Measurements from ENCODE around the gene ZNHIT2.
"Not testable (repeated sequence)": the region's sequence is repeated elsewhere in the genome, so short reads cannot be mapped to it uniquely, and the experiment has no call there.

The ZNHIT2 gene

DNA sequence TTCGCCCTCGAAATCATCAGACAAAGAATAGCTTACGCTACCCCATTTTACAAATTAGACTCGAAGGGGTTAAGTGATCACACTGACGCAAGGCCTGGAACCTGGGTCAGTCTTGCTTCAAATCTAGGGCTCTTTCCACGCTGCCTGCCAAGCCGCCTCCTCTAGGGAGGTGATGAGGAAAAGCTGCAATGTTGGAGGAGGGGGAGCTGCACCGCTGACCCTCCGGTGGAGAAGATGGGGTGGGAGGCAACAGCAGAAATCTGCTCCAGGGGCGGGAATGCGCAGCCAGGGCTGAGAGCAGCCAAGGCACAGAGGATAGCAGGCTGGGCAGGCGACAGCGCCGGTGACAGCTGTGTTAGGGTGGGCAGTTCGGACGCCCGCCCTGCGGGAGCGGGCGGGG is 16.2 kb upstream of the ZNHIT2 start:
- no peak for DNase-seq

DNA sequence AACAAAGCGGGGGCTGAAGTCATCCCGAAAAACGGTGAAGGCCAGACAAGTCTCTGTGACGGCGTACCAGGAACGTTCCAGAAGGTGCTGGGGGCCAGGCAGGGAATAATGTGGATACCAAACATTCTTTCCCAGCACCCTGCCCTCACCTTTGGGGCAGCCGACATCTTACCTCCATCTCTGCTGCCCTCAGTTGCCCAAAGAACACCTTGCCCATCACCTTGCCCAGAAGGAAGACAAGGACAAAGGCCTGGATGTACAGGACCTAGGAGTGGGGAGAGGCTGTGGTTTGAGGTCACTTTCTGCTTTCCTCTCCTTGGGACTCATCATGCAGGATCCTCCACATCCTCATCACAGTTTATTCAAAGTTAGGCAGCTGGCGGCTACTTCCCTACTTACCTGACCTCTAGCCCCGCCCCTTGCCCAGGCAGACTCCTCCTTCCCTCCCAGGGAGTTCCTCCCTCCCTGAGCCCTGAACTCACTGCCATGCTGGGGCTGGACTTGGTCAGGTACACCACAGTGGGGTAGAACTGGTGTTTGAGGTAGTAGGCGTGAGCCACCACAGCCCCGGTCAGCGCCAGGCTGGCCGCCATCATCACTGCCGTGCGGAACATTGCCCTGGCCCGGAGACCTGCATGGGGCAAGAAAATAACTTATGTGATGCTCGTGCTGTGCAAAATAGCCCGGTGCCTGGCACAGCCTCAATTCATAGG is 15.6 kb upstream of the ZNHIT2 start:
- peak; percentile 57 for DNase-seq

DNA sequence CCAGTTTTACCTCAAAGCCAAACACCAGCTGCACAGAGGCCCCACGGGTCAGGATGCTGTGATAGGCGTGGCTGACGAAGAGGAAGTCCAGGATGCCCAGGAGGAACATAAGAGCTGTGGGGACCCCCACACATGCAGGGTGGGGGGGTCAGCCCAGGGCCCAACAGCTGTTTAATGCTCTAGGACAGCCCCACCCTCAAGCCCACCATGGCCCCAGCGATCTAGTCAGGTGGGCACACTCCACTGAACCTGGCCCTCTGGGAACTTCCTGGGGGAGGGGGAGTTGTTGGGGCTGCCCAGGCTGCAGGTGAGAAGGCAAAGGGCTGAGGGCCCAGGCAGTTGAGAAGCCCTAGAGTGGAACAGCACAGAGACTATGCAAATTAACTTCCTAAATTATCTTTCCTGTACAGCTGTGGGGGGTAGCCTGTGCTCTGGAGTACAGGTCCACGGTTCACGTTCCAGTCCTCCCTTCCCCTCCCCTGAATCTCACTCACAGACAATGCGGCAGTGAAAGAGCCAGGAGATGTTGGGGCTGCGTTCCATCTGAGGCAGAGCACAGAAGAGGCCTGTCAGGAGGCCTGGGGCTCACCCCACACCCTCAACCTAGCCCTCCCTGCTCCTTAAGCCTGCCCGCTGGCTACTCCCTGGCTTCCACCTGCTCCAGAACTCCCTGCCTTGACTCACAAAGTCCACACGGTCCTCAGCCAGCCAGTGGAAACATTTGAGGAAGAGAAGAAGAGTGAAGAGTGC is 14.9 kb upstream of the ZNHIT2 start:
- DNase-seq: no peak

DNA sequence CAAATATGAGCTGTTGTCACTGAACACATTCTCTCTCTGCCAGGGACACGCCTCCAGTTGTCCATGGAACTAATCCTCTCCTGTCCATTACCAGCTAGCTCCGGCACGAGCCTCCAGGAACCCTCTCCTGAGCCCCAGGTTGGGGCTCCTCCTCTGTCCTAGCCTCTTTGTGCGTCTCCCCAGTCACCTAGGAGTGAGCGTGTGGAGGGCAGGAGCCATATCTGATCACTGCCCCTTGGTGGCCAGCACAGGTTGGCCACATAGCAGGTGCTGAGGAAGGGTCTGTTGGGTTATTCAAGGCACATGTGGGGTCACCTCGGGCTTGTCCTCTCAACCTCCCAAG is 14.4 kb upstream of the ZNHIT2 start:
- no peak for DNase-seq

DNA sequence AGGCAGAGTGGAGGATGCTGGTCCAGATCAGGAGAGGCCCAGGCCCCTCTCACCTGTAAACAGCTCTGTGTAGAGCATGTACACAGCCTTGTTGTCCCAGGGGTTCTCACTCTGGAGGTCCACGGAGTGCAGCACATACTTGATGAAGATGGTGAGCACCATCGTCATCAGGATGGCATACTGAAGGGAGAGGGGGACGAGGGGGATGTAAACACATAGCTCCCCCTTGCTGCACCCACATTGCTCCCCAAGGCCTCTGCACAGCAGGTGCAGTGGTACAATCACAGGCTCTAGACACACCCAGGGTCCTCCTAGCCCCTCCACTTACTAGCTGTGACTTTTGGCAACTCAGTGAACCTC is 13.9 kb upstream of the ZNHIT2 start:
- DNase-seq: no peak

DNA sequence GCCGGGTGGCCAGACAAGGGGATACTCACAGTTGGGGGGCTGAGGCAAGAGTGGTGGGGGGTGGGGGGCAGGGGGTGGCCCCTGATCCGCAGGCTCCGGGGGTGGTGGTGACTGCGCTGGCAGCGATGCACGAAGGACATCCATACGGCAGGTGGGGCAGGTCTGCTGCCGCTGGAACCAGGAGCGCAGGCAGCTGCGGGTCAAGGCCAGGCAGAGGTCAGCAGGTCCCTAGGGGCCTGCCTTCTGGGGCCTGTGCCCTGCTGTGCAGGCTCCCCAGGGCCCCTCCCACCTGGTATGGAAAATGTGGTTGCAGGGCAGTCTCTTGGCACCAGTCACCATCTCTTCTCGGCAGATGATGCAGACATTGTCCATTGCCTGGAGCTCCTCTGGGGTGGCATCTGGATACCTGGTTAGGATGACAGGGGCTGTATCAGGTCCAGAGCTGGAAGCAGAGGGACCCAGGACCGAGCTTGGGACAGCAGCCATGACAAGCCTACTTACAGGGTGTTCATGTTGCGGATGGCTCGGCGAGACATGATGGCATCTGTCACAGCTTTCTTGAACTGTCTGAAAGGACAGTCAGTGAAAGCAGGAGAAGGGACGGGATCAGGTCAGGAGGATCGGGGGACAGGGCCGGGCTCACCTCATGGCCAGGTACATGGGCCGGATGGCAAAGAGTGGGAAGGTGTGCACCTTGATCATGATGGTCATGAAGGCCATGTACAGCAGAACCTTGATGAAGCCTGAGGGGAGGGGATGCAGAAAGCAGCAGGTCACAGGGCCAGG is 13.3 kb upstream of the ZNHIT2 start:
- no peak for DNase-seq

DNA sequence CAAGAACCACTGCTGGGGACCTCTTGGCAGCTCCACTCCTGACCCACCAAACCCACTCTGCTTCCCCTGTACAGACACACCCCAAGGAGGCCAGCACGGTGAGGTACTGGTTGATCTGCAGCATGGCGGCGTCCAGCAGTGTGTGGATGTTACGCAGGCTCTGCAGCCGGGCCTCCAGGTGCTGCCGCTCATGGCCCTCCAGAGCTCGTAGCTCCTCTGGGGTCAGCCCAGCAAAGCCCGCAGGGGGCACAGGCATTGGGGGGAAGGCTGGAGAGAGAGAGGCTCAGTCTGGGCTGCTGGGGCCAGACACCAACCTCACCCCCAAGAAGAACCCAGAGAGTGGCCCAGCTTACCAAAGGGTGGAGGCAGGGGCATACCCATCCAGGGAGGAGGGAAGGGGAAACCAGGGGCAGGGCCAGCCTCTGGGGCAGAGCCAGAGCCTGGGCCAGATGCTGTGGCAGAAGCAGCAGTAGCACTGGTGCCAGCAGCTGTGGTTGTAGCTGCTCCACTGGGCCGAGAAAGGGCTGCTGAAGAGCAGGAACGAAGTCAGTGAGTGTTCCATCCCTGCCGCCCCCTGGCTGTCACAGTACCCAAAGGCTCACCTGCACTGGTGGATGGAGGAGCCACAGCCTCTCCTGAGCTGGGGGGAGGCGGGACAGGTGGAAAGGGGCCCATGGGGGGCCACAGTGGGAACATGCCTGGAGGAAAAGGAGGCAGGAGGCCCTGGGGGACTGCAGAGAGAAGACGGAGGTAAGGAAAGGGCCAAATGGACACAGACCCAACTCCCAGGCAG is 12.3 kb upstream of the ZNHIT2 start:
- DNase-seq: no peak

DNA sequence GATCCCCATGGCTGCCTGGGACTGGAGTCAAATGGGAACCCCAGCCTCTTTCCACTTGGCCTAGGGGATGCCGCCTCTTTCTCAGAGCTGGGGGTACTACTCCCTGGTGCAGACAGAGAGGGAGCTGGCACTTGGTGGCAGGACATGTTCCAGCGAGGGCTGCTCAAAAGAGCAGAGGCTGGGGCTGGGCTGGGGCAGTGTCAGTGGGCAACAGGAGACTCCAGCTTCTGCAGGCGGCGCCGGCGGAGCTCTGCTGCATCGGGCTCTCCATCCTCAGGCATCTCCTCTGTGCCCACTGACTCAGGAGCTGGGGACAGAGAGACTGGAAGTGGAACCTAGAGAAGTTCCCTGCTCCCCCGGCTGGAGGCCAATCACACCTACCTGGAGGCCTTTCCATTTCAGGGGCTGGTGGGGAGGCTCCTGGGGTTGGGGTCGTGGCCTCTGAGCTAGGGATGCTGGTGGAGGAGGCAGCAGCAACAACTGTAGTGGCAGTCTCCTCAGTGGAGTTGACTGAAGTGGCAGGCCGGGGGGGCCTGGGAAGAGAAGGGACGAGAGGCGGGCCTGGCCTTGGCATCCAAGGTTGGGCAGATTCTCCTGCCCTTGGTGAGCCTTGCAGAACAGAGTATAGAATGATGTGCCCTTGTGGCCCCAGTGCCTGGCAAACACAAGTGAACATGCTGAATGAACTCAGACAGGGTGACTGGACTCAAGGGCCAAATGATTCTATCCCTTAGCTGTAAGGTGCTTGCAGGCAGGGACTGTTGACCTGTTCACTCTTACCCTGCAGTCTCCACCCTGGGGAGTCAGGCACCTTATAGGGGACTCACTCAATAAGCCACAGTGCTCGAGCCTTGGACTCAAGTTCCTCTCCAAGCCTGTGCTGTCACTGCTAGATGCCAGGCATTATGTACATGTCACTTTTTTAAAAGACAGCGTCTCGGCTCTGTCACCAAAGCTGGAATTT is 11.0 kb upstream of the ZNHIT2 start:
- DNase-seq: no peak

DNA sequence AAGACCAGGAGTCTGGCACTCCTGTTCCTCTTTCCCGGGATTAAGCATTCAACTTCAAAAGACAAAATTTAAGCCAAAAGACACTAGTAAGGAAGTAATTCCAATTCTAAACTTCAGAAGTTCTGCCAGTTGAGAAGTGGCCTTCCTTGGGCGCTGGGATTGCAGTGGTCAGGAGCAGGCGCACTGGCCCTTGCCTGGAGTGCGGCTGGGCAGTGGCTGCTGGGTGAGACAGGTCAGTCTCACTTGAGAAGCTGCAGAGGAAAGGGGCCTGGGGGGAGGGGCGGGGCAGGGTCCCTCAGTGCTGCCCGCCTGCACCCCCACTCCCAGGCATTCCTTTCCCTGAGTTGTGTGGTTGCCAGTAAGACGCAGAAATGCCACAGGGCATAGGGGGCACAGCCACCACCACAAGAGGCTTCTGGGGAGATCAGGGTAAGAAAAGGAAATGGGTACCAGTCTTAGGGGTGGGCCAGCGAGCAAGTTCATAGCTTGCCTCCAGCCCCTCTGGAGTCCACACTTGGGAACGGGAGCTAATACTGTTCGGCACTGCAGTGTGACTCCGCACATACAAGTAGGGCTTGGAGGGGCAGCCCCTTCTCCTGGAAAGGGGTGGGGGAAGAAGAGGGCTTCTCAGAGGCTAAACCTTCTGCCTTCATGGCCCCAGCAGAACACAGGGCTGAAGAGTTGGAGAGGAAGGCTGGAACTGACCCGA is 10.1 kb upstream of the ZNHIT2 start:
- no peak for DNase-seq

DNA sequence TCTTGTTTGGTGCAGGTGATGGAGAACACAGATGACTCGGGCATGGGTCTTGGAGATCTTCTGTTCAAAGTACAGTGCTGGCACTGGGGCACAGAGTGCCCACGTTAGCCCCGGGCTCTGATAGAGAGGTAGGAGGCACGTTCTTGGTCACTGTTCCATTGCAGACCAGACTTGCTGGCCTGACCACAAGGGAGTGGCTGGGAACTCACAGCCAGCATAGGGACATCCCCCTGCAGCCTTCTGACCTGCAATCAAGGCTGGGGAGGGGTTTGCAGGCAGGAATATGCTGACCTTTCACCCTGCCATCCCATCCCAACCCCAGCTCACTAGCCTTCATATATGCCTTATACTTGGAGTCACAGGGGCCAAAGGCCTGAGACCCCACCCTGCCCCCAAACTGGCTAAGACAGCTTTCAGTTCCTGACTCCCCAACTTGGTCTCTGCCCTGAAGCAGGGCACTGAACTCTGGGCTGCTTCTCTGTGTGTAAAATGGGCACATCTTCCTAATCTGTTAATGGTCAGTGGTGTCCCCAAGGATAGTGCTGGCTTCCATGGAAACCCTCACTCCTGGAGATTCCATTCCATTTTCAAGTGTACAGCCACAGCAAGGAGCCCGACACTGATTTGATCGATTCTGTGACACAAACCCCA is 9.2 kb upstream of the ZNHIT2 start:
- no peak for DNase-seq

DNA sequence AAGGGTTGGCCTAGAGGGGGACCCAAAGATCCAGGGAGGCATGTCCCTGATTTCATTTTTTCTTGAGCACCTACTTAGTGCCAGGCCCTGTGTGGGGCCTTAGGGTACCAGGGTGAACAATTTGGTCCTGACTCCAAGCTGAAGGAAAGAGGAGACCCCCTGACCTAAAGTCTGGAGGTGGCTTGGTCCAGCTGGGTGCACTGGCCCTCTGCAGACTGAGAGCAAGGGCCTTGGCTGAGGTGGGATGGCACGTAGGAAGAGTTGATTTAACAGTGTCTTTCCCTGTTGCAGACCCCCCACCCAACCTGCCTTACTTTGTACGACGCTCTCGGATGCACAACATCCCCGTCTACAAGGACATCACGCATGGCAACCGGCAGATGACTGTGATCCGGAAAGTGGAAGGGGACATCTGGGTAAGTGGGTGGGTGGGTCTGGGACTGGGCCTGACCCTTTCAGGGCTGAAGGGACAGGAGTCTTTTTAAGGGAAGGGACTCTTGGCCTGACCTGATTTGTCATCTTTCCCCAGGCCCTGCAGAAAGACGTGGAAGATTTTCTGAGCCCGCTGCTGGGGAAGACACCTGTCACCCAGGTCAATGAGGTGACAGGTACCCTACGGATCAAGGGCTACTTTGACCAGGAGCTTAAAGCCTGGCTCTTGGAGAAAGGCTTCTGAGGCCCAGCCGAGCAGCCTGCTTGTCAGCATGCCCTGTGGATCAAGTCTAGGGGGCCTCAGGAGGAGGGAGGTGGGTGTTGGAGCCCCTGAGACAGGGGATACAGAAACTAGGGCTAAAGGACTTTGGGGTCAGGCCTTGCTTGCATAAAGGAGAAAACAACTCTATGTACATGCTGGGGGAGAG is 7.9 kb upstream of the ZNHIT2 start:
- DNase-seq: no peak

DNA sequence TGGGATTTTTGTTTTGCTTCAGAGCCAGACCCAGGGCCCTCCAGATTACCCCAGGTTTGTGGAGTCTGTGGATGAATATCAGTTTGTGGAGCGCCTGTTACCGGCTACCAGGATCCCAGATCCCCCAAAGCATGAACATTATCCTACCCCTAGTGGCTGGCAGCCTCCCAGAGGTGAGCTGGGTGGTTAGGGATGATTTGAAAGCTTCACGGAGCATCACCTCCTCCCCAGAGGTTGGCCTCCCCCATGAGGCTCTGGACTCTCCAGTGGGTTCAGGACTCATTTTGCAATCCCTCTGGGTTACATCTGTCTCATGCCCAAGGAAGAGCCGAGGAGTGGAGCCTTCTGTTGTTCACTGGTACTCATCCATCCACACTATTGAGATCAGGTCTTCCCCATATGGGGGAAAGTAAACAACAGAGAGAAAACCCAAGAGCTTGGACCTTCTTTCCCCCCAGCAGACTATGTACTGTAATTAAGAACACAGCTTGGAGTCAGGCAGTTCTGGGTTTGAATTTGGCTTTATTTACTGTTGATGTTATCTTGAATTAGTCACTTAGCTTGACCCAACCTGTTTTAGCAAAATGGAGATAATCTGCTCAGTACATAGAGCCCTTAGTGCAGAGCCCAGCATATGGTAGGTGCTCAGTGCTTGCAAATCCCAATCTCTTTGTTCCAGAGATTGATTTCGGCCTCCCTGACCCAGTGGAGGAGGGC is 7.1 kb upstream of the ZNHIT2 start:
- DNase-seq: no peak

DNA sequence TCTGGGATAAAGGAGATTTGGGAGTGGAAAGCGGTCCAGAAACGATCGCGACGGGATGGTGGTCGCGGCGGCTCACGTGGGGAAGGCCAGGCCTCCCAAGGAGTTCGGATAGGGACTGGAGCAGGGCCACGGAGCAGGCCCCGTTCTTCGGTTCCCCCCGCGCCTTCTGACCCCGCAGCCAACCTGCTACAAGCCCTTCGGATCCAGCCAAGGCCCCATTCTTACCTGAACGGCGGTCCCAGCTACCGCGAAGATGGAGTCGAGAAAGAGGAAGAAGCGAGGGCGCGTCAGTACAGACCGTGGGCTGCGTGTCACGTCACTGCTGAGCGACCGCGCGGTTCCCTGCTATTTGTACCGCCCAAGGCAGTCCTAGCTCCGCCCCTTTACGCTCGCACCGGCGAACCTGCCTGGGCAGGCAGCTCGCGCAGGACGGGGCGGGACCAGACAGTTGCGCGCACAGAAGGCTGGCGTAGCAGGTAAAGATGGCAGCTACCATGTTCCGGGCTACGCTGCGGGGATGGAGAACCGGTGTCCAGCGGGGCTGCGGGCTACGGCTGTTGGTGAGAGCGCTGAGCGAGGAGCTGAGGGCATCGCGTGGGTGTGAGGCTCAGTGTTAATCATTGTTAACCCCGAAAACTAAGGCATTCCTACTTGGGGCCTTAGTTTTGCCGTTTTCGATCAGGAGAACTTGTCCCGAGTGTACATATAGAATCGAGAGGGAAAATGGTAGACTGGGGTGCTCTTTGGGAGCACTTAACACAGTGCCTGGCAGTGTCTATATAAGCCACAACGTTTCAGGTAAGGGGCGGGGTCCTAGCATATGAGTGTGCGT is 4.6 kb upstream of the ZNHIT2 start, which contains the start of the genes FAU and MRPL49:
Gene FAU (minus strand): TSS at position 270 of the 832 bp plus-strand sequence. CDS start 321 bp downstream, outside the sequence.
Gene MRPL49 (plus strand): TSS at position 457 of the 832 bp plus-strand sequence. CDS start 26 bp downstream, at position 483.
- DNase-seq: peak; percentile 99

DNA sequence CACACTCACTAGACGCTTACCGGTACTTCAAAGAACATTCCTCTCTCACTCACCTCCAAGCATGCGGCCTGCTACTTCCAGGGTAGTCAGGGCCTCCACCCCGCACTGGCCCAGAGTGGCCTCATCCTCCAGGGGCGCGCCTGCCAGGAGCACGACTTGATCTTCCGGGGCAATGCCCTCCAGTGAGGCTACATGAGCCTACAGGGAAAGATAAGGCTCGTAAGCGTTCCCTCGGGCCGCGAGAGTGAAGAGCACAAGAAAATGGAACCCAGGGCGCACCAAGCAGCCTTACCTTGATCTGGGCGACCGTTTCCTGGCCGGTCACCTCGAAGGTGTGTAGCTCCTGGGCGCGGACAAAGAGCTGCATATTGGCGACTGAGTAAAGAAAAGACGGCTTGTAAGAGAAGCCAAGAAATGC is 4.0 kb upstream of the ZNHIT2 start:
- DNase-seq: peak; percentile 47

DNA sequence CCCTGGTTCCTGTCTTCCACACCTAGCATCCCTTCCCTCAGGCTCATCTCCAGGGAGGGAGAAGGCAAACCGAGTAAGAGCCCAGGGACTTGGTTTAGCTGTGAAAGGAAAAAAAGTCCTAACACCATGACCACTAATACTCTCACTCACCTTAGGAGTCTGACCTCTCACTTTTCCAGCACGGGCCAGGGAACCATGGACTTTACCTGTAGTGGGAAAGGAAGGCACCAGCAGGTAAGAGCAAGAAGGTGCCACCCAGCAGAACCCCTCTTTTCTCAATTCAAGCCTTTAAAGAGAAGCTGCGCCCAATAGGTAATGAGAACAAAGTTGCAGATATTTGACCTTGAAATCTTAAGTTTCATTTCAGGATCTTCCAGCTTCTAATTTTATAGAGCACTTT is 3.3 kb upstream of the ZNHIT2 start:
- no peak for DNase-seq

DNA sequence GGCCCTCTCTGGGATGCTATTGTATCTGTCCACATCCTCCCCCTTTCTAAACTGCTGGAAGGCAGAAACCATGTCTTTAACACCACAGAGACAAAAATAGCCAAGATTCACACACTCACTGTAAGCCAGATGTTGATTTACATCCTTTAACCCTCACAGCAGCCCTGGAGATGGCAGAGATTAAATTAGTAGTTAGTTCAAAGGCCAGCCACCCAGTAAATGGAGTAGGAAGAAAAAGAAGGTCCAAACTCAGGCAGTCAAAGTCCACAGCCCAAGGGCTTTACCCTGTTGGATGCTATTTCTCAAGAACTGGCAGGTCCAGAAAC is 2.1 kb upstream of the ZNHIT2 start:
- DNase-seq: no peak

DNA sequence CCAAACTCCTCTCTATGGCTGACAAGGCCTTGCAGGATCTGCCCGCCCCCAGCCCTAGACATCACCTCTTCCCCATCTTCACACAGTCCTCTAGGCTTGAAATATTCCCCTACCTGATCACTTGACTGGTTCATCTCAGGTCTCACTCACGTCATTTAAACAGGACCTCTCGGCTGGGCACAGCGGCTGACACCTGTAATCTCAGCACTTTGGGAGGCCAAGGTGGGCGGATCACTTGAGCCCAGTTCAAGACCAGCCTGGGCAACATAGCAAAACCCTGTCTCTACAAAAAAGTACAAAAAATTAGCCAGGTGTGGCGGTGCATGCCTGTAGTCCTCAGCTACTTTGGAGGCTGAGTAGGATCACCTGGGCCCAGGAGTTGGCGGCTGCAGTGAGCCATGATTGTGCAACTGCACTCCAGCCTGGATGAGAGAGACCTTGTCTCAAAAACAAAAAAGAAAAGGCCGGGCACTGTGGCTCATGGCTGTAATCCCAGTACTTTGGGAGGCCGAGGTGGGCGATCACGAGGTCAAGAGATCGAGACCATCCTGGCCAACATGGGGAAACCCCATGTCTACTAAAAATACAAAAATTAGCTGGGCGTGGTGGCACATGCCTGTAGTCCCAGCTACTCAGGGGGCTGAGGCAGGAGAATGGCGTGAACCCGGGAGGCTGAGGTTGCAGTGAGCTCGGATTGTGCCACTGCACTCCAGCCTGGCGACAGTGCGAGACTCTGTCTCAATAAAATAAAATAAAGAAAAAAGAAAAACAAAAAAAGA is 1.6 kb upstream of the ZNHIT2 start:
- DNase-seq: not testable (repeated sequence)
